GM18861 (cell line): ENCODE data around the gene C5orf52.
"Not testable (repeated sequence)": the region's sequence is repeated elsewhere in the genome, so short reads cannot be mapped to it uniquely, and the experiment has no call there.

Experiments
- ATAC-seq: cut with Tn5 transposase; IDR thresholded peaks from one replicate; pipeline ENCODE4 v1.9.1; 2021; ENCODE audit not compliant: unreplicated experiment

Gene C5orf52

DNA sequence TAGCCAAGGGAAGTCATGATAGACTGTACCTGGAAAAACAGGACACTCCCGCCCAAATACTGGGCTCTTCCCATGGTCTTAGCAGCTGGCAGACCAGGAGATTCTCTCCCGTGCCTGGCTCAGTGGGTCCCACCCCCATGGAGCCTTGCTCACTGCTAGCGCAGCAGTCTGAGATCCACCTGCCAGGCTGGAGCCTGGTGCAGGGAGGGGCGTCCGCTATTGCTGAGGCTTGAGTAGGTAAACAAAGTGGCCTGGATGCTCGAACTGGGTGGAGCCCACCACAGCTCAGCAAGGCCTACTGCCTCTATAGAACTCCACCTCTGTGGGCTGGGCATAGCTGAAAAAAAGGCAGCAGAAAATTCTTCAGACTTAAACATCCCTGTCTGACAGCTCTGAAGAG, 49.8 kb downstream of the C5orf52 start:
- no peak for ATAC-seq

DNA sequence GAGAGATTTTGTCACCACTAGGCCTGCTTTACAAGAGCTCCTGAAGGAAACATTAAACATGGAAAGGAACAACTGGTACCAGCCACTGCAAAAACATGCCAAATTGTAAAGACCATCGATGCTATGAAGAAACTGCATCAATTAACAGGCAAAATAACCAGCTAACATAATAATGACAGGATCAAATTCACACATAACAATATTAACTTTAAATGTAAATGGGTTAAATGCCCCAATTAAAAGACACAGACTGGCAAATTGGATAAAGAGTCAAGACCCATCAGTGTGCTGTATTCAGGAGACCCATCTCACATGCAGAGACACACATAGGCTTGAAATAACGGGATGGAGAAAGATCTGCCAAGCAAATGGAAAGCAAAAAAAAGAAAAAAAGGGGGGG, 51.6 kb downstream of the C5orf52 start:
- not testable (repeated sequence) for ATAC-seq

DNA sequence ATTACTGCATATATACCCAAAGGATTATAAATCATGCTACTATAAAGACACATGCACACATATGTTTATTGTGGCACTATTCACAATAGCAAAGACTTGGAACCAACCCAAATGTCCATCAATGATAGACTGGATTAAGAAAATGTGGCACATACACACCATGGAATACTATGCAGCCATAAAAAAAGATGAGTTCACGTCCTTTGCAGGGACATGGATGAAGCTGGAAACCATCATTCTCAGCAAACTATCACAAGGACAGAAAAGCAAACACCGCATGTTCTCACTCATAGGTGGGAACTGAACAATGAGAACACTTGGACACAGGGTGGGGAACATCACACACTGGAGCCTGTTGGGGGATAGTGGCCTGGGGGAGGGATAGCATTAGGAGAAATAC, 55.3 kb downstream of the C5orf52 start:
- ATAC-seq: not testable (repeated sequence)

DNA sequence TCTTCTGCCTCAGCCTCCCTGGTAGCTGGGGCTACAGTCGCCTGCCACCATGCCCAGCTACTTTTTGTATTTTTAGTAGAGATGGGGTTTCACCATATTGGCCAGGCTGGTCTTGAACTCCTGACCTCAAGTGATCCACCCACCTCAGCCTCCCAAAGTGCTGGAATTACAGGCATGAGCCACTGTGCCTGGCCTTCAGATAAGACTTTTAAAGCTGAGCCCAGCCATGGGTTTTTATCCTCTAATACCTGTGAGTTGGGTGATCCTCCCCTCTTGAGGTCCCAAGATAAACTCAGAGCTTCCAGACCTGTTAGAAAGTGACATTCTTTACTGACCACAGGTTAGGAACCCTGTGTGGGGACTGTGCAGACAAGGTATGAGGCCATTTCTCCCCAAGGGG, 56.5 kb downstream of the C5orf52 start:
- ATAC-seq: not testable (repeated sequence)
